HG03520 (cell line): Measurements from ENCODE around the gene SLC13A4.
"Not testable (repeated sequence)": the region's sequence is repeated elsewhere in the genome, so short reads cannot be mapped to it uniquely, and the experiment has no call there.

ENCODE experiments used
- ATAC-seq: cut with Tn5 transposase; IDR thresholded peaks from one replicate; pipeline ENCODE4 v1.9.1; 2021; ENCODE audit warnings: mild to moderate bottlenecking, moderate library complexity; ENCODE audit not compliant: unreplicated experiment

Gene SLC13A4

DNA sequence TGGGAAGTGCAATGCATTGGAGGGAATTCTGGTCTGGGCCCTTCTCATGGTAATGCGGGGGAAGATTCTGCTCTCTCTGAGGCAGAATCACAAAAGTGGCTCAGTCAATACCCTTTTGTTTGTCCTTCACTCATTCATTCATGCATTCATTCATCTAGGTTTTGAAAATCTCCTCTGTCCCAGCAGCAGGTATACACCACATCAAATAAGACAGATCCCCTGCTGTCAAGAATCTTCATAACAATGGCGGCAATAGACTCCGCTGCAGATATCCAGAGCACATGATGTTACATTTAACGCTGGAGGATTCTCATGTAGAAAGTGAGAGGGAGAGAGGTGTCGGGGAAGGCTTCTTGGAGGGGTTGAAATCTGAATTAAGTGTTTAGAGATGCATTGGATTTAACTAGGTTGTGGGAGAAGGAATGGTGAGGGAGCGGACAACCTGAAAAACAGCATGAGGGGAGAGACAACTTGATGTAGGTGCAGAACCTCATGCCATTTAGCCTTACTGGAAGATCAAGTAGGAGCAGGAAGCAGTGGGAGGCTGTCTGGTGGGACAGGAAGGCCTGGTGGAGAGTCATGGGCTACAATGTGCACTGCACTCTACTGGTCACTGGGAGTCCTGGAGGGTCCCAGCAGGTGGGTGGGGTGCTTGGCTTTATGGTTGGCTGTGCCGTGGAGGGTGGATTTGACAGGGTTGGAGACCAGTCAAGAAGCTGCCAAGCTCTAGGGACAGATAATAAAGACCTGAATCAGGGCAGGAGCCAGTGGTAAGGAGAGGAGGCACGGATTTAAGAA lies 25.8 kb upstream of the SLC13A4 start:
- no peak for ATAC-seq

GRCh38 chr7:135748770-135749169 lies 20.8 kb upstream of the SLC13A4 start, which contains the start of gene FAM180A:
FAM180A (minus strand) TSS chr7:135748813; CDS start chr7:135748580, 233 bp downstream.
- ATAC-seq: no peak

- no peak for ATAC-seq
Measured at GRCh38 chr7:135747366-135747765, 19.4 kb upstream of the SLC13A4 start.

- ATAC-seq: no peak
Measured at GRCh38 chr7:135745703-135746312, 17.8 kb upstream of the SLC13A4 start.

DNA sequence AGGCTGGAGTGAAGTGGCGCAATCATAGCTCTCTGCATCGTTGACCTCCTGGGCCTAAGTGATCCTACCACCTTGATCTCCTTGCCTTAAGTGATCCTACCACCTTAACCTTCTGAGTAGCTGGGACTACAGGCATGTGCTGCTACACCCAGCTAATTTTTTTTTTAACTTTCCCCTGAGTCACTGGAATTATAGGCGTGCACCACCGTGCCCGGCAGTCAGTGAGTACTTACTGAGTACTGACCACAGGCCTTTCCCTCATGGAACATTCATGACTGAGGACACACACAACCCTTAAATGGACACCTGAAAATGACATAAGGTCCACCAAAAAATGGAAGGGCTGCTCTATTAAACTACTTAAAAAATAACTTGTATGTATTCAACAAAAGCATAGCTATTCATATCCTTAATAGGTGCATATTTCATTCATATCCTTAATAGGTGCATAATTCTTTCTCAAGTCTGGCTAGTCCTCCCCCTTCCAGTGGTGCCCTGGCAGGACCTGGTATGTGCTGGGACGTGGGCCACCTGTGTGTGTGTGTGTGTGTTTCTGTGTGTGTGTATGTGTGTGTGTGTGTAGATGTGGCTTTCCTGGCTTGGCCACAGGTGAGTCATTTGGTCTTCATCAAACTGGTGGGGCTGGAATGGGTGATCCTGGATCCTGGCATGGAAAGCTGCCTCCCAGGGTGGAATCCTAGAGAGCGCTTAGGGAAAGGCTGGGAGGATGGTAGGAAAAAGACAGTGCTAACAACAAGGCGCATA lies 17.1 kb upstream of the SLC13A4 start:
- ATAC-seq: no peak

DNA sequence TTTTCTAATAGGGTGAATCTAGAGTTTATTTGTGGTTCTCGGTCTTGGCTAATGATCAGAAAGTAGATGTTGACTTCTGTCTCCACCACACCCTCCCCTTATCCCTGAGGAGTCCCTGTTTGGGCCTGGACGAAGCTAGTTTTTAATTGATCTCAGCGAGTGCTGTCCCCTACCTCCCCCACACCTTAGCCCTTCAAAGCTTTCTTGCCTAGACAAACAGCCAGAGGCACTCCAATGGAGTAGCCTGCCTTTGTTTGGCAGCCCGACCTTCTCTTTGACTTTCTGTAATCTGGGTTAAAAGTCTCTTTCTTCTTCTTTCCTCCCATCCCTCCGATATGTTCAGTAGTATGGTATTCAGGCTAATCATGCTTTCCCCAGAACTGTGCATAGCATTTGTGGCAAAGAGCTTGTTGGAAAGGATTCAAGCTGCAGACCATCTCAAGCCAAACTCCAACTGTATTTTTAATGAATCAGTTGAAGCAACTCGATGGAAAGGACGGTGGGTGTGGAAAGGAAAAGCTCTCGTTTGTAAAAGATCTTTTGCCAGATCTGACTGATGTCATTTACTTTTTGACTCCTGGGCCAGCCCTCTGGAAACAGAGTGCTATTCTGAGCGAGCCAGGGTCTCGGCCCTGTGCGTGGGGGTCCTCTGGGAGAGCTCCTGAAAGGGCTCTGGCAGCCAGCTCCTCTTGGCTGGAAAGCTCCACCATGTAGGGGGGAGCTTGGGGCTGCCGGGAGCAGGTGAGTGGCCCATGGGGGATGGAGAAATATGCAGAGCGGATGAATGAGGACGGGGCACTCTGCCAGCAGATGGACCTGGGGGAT lies 16.1 kb upstream of the SLC13A4 start:
- no peak for ATAC-seq

DNA sequence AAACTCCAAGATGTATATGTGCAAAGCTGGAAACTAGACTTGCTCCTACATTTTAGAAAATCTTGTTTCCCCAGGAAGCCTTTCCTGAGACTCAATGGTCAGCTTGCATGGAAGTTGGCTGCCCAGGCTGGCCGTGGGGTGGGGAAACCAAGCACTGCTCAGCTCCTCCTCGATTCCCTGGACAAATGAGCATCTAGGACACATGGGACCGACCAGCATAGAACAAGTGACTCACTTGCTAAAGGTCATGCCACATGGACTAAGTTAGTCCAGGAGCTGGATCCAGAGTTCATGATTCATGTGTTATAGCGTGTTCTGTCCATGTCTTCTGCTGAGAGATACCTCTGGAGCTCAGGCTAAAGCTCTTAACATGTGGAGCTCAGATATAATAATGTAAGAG lies 14.4 kb upstream of the SLC13A4 start:
- ATAC-seq: no peak

- no peak for ATAC-seq
Measured at GRCh38 chr7:135741905-135742304, 13.9 kb upstream of the SLC13A4 start.

- no peak for ATAC-seq
Measured at GRCh38 chr7:135740889-135741288, 12.9 kb upstream of the SLC13A4 start.

DNA sequence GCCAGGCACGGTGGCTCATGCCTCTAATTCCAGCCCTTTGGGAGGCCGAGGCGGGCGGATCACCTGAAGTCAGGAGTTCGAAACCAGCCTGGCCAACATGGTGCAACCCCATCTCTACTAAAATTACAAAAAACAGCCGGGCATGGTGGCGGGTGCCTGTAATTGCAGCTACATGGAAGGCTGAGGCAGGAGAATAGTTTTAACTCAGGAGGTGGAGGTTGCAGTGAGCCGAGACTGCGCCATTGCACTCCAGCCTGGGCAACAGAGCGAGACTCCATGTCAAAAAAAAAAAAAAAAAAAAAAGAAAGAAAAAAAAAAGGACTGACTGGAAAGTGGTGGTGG lies 9.3 kb upstream of the SLC13A4 start:
- not testable (repeated sequence) for ATAC-seq

DNA sequence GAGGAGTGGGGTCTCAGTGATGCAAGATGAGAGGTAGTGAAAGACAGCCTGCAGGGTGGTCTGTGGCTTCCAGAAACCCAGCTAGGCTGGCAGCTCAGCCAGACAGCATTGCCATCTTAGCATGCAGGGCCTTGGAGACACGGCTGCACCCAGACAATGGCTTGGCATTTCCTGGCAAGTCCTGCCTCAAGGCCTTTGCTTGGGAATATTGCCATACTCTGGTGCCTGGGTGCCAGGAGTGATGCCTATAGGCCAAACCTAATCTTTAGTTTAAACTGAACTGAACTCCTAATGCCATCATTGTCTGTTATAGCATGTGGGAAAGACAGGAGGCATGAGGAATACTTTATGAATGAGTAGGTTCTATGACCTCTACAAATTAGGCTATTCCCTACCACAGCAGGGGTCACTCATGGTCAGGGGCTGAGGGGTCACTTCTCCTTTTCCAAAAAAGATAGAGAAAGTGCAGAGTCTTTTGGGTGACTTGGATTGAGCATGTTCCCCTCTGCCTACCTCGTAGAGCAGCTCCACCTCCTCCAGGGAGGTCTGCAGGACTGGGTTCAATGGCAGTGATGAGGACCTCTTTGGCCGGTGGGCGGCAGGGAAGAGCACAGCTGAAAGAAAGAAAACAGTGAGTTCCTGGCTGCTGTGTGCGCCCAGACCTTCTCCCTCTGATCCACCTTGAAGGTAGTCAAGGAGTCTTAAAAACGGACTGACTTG lies 8.8 kb upstream of the SLC13A4 start:
- ATAC-seq: no peak

GRCh38 chr7:135734343-135734689 lies 6.3 kb upstream of the SLC13A4 start:
- no peak for ATAC-seq

DNA sequence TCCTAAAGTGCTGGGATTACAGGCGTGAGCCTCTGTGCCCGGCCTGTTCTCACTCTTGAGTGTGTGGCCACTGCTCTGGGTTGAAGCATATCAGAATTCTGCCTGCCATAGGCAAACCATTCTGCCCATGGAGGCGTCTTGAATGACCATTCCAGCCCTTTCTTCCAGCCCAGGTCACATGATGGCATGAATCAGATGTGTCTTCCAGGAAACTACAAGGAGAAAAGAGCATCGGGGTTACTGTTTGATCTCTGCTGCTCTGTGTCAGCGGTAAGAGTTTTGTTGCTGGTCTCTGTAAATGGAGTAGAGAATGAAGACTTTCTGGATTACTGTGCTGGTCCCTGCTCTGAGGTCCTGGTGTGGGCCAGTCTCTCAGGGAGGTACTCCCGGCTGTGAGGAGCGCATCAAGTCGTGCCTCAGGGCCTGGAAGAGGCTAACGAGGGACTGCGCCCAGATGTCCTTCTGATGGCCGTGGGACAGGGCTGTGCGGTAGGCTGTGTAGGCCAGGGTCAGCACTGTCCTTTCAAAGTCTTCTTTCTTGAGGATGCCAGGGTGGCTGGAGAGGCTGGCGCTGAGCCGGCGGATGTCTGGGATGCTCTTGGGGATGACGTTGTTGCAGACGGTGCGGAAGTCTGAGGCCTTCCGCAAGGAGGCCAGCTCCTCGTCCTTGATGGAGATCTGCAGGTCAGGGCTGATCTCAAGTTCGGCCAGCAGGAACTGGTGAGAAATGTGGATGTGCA lies 5.8 kb upstream of the SLC13A4 start:
- ATAC-seq: no peak

DNA sequence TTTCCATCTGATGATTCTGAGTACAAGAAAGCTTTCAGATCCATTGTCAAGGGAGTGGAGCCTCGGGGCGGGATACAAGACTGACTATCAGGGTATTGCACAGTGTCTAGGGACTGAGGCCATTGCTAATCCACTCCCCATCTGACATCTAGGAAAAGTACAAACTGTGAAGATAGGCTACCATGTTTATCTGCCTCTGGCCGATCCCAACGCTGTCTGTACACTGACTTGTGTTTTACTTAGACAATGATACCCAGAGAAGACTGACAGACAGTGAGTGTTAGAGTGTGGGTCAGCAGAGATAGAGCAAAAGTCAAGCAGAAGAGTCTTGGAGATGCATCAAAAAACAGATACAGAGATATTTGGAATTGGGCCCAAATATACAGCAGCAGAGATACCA lies 3.1 kb upstream of the SLC13A4 start:
- ATAC-seq: no peak

DNA sequence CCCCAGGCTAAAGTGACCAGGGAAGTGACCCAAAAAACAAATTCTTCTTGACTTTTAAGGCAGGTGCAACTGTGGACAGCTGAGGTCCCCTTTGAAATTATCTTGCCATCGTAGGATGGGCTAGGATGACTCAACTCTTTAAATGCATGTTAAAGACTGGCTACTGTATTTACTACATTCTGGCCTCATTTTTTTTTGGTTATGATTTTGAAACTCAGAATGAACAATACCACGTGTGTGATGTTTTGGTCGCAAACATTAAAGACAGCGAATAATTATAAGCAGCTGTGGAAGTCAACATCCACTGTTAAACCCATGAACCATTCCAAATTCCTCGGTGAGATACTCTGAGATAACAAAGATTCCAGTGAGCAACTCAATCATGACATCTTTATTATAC lies 1.2 kb upstream of the SLC13A4 start:
- no peak for ATAC-seq

- no peak for ATAC-seq
Measured at GRCh38 chr7:135726911-135727673, 894 bp downstream of the SLC13A4 start.

GRCh38 chr7:135726276-135726788 lies 1.7 kb downstream of the SLC13A4 start:
- ATAC-seq: no peak

DNA sequence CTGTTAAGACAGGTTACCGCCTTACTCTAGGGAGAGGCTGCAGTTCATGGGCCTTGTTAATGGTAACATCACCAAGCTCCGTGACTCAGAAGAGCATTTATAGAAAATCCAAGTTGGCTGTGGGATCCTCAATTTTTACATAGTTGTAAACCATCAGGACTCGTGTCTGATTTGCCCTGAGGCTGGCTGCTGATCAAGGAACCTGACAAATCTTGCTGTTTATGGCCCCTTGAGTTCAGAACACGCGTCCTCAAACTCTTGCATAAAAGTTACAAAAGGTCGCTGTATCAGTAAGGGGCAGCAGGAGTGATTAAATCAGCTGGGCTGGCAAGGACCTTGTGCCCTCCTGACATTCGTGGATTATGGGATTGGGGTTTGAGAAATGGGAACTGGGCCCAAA lies 4.6 kb downstream of the SLC13A4 start:
- no peak for ATAC-seq
